ENCODE results near the gene TTLL8.
A peak's percentile ranks its signal among the peaks of the same experiment; 100 is the strongest.

TTLL8 gene

GRCh38 chr22:50020606-50021005, 37.5 kb downstream of the TTLL8 start:
- TF ChIP-seq CTCF (IDR thresholded peaks at IDR 0.05; ENCODE audit: extremely low read depth, insufficient read depth, missing control alignments): no peak
- no peak for DNase-seq (ENCODE audit: low spot score)
- in situ Hi-C loops (cut with MboI; ENCODE audit: low pct_unique_long_range_greater_than_20kb, low sequenced_read_pairs, unreplicated experiment): no loop called here

GRCh38 chr22:50019316-50019715, 38.8 kb downstream of the TTLL8 start:
- in situ Hi-C loops (cut with MboI; ENCODE audit: low pct_unique_long_range_greater_than_20kb, low sequenced_read_pairs, unreplicated experiment): no loop called here
- TF ChIP-seq CTCF (IDR thresholded peaks at IDR 0.05; ENCODE audit: extremely low read depth, insufficient read depth, missing control alignments): no peak
- no peak for DNase-seq (ENCODE audit: low spot score)

GRCh38 chr22:50018608-50019285, 39.4 kb downstream of the TTLL8 start:
- in situ Hi-C loops (cut with MboI; ENCODE audit: low pct_unique_long_range_greater_than_20kb, low sequenced_read_pairs, unreplicated experiment): no loop called here
- no peak for TF ChIP-seq CTCF (IDR thresholded peaks at IDR 0.05; ENCODE audit: extremely low read depth, insufficient read depth, missing control alignments)
- no peak for DNase-seq (ENCODE audit: low spot score)

GRCh38 chr22:50017701-50018224, 40.3 kb downstream of the TTLL8 start:
- TF ChIP-seq CTCF (IDR thresholded peaks at IDR 0.05; ENCODE audit: extremely low read depth, insufficient read depth, missing control alignments): no peak
- in situ Hi-C loops (cut with MboI; ENCODE audit: low pct_unique_long_range_greater_than_20kb, low sequenced_read_pairs, unreplicated experiment): no loop called here
- no peak for DNase-seq (ENCODE audit: low spot score)

GRCh38 chr22:50016988-50017700, 41.0 kb downstream of the TTLL8 start:
- in situ Hi-C loops (cut with MboI; ENCODE audit: low pct_unique_long_range_greater_than_20kb, low sequenced_read_pairs, unreplicated experiment): no loop called here
- peak; percentile 89 for DNase-seq (ENCODE audit: low spot score)
- TF ChIP-seq CTCF (IDR thresholded peaks at IDR 0.05; ENCODE audit: extremely low read depth, insufficient read depth, missing control alignments): no peak

GRCh38 chr22:50016308-50016987, 41.6 kb downstream of the TTLL8 start:
- in situ Hi-C loops (cut with MboI; ENCODE audit: low pct_unique_long_range_greater_than_20kb, low sequenced_read_pairs, unreplicated experiment): no loop called here
- DNase-seq (ENCODE audit: low spot score): no peak
- no peak for TF ChIP-seq CTCF (IDR thresholded peaks at IDR 0.05; ENCODE audit: extremely low read depth, insufficient read depth, missing control alignments)
